Measurements from ENCODE around the gene SYNPO2.
A peak's percentile ranks its signal among the peaks of the same experiment; 100 is the strongest.
"Not testable (repeated sequence)": the region's sequence is repeated elsewhere in the genome, so short reads cannot be mapped to it uniquely, and the experiment has no call there.

SYNPO2 gene

GRCh38 chr4:118981171-118981838 lies 92.7 kb downstream of the SYNPO2 start:
- no peak for DNase-seq

- DNase-seq, result peak; percentile 22
Measured at GRCh38 chr4:118981839-118982381, 93.3 kb downstream of the SYNPO2 start.

- no peak for DNase-seq
Measured at GRCh38 chr4:118983293-118983692, 94.6 kb downstream of the SYNPO2 start.

- no peak for DNase-seq
Measured at GRCh38 chr4:118983831-118984230, 95.2 kb downstream of the SYNPO2 start.

GRCh38 chr4:118985170-118986000 lies 96.7 kb downstream of the SYNPO2 start:
- DNase-seq, result no peak

- no peak for DNase-seq
Measured at GRCh38 chr4:118987959-118988634, 99.4 kb downstream of the SYNPO2 start.

- DNase-seq, result no peak
Measured at GRCh38 chr4:118988635-118988972, 100.0 kb downstream of the SYNPO2 start.

GRCh38 chr4:118989098-118990080 lies 100.7 kb downstream of the SYNPO2 start:
- DNase-seq, result no peak

- DNase-seq, result no peak
Measured at GRCh38 chr4:118991686-118992085, 103.0 kb downstream of the SYNPO2 start.

GRCh38 chr4:118992149-118992548 lies 103.5 kb downstream of the SYNPO2 start:
- DNase-seq, result no peak

GRCh38 chr4:118993333-118993732 lies 104.7 kb downstream of the SYNPO2 start:
- no peak for DNase-seq

GRCh38 chr4:118994030-118994429 lies 105.4 kb downstream of the SYNPO2 start:
- no peak for DNase-seq

GRCh38 chr4:118995693-118996391 lies 107.2 kb downstream of the SYNPO2 start:
- DNase-seq, result no peak

GRCh38 chr4:118997601-118998000 lies 108.9 kb downstream of the SYNPO2 start:
- DNase-seq, result no peak

- DNase-seq, result no peak
Measured at GRCh38 chr4:118999919-119000318, 111.3 kb downstream of the SYNPO2 start.

GRCh38 chr4:119000400-119000799 lies 111.7 kb downstream of the SYNPO2 start:
- no peak for DNase-seq

GRCh38 chr4:119002476-119002875 lies 113.8 kb downstream of the SYNPO2 start:
- no peak for DNase-seq

- DNase-seq, result not testable (repeated sequence)
Measured at GRCh38 chr4:119003001-119003400, 114.3 kb downstream of the SYNPO2 start.

- DNase-seq, result no peak
Measured at GRCh38 chr4:119005928-119006460, 117.3 kb downstream of the SYNPO2 start.

- DNase-seq, result no peak
Measured at GRCh38 chr4:119008761-119009160, 120.1 kb downstream of the SYNPO2 start.

- DNase-seq, result not testable (repeated sequence)
Measured at GRCh38 chr4:119010221-119010620, 121.6 kb downstream of the SYNPO2 start.

All from activated T-cell treated with anti-CD3 and anti-CD28 coated beads for 4 hours (primary cell).